NB4 (cell line): ENCODE results near the gene FBXO28.

Source experiments
- POLR2A ChIP-seq: IDR thresholded peaks from 2 replicates; pipeline ENCODE4 v1.6.1; 2011; ENCODE audit warnings: mild to moderate bottlenecking; ENCODE audit not compliant: insufficient read length; ENCODE audit errors: extremely low read depth
- TF ChIP-seq, protein P1 (sequence below): IDR thresholded peaks from one replicate; pipeline ENCODE4 v1.5.1; 2012; ENCODE audit warnings: low read depth, low read length
- TF ChIP-seq, protein P2 (sequence below): IDR thresholded peaks from 2 replicates; pipeline ENCODE4 v1.6.1; 2011; ENCODE audit warnings: low read depth, low read length

GRCh38 chr1:224109981-224110380, 3.9 kb upstream of the FBXO28 start:
- TF ChIP-seq, protein P1, sequence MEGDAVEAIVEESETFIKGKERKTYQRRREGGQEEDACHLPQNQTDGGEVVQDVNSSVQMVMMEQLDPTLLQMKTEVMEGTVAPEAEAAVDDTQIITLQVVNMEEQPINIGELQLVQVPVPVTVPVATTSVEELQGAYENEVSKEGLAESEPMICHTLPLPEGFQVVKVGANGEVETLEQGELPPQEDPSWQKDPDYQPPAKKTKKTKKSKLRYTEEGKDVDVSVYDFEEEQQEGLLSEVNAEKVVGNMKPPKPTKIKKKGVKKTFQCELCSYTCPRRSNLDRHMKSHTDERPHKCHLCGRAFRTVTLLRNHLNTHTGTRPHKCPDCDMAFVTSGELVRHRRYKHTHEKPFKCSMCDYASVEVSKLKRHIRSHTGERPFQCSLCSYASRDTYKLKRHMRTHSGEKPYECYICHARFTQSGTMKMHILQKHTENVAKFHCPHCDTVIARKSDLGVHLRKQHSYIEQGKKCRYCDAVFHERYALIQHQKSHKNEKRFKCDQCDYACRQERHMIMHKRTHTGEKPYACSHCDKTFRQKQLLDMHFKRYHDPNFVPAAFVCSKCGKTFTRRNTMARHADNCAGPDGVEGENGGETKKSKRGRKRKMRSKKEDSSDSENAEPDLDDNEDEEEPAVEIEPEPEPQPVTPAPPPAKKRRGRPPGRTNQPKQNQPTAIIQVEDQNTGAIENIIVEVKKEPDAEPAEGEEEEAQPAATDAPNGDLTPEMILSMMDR, result no peak
- no peak for TF ChIP-seq POLR2A
- TF ChIP-seq, protein P2, sequence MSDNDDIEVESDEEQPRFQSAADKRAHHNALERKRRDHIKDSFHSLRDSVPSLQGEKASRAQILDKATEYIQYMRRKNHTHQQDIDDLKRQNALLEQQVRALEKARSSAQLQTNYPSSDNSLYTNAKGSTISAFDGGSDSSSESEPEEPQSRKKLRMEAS, result no peak
